Activated CD4-positive, alpha-beta T cell treated with anti-CD3 and anti-CD28 coated beads, Interleukin-2, Interleukin-4, amounts not matched to agents 100 ng/mL and 50 ng/mL, durations not matched to agents 16 hours and 8 hours (primary cell): ENCODE data around the gene TMEM266.

ENCODE experiments used
- DNase-seq: peaks from one replicate; pipeline ENCODE4 v3.0.0-alpha.2; 2020; ENCODE audit warnings: low spot score

TMEM266 gene

DNA sequence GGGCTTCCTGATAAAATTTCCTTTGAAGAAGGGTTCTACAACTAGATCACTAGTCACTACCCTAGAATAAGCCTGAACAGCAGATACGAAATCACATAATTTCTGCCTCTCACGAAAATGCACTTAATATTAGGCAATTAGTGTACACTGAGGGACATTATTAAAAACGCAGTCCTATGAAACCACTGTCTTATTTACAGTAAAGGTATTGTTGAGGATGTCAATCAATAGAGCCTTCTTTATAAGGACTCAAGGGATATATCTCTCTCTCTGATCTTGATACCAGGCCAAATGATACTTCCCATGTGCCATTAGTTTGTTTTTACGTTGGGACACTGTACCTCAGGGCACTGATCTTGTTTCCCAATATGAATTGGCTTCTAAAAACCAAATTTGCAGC lies 191.9 kb downstream of the TMEM266 start:
- no peak for DNase-seq

DNA sequence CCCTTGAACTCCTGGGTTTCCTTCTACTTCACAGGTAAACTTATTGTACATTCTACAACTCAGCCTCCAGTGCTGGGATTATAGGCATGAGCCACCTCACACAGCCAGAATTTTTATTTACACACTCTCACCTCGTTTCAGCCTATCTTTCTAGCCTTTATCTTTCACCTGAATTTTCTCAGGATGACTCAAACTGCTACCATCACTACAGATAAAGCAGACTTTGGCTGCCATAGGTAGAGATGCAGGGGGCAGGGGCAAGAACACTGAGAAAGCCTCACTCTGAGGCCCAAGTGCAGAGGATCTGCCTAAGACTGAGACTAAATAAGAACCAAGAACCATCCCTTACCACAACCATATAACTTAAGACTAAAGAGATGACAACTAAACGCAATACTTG lies 192.5 kb downstream of the TMEM266 start:
- DNase-seq, result peak; percentile 19

DNA sequence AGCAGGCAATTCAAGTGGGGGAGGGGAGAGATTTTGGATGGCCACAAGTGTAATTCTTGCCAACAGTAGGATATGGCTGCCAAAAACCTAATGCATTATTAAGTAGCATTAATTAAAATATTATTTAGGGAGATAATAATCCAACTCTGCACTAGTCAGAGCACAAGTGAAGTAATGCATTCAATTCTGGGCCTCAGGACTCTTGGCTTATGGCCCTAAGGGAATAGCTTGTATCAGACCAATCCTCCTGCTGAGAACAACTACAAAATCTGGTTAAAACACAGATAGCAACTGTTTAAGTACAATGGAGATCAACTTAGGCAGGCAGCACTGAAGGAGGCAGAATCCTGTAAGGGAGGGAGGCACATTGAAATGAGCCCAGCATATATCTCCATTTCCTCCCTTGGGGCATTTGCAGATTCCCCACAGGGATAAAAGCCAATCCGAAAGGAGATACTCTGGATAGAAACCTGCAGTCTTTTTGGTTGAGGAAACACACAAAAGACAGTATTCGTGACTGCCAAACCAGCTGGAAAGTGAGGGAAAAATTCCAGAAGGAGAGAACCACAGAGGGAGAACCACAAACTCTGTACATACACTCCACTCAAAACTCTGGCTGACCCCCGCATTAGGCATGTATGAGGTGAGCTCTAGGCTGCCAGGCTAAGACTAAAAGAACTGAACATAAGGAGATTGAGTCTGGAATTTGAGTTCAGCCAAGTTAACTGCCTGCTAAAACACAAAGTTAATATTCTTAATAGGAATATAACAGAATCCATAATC lies 194.1 kb downstream of the TMEM266 start:
- no peak for DNase-seq
